PC-3 (cell line): Measurements from ENCODE around the gene SERTAD1.

Experiments
- EZH2 ChIP-seq: fragments of 300-600 bp; sonication (generic); IDR thresholded peaks from one replicate; pipeline ENCODE4 v1.6.1; 2017; ENCODE audit warnings: antibody characterized with exemption, mild to moderate bottlenecking, low read length; ENCODE audit not compliant: unreplicated experiment
- EZH2phosphoT487 ChIP-seq: fragments of 300-600 bp; sonication (generic); IDR thresholded peaks from 2 replicates; pipeline ENCODE4 v1.6.1; 2018; ENCODE audit warnings: mild to moderate bottlenecking, antibody characterized with exemption, low read length, borderline replicate concordance
- TF ChIP-seq, protein P1 (sequence below): fragments of 300-600 bp; sonication (generic); conservative IDR thresholded peaks from 2 replicates; pipeline ENCODE4 v1.5.1; 2017; ENCODE audit warnings: antibody characterized with exemption, low read depth, mild to moderate bottlenecking, low read length

- TF ChIP-seq, protein P1, sequence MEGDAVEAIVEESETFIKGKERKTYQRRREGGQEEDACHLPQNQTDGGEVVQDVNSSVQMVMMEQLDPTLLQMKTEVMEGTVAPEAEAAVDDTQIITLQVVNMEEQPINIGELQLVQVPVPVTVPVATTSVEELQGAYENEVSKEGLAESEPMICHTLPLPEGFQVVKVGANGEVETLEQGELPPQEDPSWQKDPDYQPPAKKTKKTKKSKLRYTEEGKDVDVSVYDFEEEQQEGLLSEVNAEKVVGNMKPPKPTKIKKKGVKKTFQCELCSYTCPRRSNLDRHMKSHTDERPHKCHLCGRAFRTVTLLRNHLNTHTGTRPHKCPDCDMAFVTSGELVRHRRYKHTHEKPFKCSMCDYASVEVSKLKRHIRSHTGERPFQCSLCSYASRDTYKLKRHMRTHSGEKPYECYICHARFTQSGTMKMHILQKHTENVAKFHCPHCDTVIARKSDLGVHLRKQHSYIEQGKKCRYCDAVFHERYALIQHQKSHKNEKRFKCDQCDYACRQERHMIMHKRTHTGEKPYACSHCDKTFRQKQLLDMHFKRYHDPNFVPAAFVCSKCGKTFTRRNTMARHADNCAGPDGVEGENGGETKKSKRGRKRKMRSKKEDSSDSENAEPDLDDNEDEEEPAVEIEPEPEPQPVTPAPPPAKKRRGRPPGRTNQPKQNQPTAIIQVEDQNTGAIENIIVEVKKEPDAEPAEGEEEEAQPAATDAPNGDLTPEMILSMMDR: no peak
- TF ChIP-seq EZH2 (no peak), EZH2phosphoT487 (no peak)
Measured at GRCh38 chr19:40423938-40424337, 1.9 kb downstream of the SERTAD1 start.
